Fibroblast of skin of right quadriceps (primary cell): ENCODE results near the gene DENND1C.

Source experiments
- DNase-seq: peaks from one replicate; pipeline ENCODE4 v3.0.0-alpha.2; 2013

The DENND1C gene

DNA sequence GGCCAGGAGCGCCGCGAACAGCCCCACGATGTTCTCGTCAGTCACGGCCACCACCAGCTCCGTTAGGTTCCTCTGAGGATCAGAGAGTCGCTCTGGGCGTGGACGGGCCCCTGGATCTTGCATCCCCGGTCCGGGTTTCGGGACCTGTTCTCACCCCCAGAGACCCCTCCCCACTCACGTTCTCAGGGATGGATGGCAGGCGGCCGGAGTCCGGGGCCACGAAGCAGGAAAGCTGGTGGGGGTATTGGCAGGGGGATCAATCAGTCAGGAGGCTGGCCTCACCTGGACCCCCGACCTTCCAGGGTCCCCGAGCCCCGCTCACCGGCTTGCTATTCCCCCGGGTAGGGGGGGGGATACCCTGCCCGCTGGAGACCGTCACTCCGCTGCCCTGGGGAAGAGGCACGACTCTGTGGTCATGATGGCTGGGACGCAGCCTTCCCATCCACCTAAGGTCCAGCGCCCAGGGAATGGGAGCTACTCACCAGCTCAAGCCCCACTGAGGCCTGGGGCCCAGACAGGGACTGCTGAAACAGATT lies 4.6 kb downstream of the DENND1C start:
- no peak for DNase-seq

- peak; percentile 53 for DNase-seq
Observed at GRCh38 chr19:6476155-6476895, 5.3 kb downstream of the DENND1C start.

DNA sequence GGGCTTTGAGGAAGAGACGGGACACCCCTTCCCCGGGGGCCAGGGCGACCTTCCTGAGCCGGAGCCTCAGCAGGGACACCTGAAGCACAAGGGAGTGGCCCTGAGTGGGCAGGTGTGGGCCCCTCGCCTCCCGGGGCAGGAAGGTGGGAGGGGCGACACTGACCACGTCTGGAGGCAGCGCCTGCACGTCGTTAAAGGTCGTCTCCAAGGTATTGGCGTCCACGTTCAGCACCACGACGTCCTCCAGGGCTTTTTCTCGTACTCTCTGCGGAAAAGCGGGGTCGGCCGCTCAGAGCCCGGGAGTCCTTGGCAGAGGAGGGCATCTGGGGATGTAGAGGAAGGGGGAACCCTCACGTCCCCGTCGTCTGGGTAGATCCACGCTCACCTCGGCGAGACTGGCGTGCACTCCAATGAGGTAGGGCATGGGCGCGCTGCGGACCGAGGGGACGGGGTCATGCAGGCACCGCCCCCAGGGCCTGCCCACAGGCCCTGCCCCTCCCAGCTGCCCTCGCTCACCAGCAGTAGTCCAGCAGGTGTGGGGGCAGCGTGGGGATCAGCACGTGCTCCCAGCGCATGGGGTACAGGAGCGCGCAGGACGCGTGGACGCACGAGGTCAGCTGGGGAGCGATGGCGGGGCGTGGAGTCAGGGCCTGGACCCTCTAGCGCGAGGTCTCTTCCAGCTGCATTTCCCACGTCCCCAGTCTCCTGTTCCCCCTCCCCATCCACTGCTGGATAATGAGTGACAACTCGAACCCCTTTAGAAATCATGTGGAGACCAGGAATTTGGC lies 6.1 kb downstream of the DENND1C start:
- DNase-seq, result no peak

GRCh38 chr19:6473647-6474046 lies 7.9 kb downstream of the DENND1C start:
- no peak for DNase-seq

DNA sequence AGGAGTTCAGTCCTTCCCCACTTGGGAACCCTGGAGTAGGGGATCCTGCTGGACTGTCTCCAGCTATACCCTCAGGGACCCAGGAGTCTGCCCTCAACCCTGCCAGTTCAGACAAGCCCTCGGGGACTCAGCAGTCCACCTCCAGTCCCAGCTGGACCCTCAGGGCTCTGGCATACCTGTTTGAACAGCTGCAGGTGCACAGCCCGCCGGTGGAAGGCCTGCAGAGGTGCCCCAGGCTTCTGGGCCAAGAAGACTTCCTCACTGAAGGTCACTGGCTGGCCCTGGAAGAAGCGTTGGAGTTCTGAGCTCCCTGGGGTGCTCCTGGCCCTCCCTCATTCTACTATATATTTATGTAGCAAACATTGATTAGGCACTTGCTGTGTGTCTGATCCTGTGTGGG lies 8.9 kb downstream of the DENND1C start:
- DNase-seq, result no peak

GRCh38 chr19:6471076-6471475 lies 10.5 kb downstream of the DENND1C start:
- no peak for DNase-seq

DNA sequence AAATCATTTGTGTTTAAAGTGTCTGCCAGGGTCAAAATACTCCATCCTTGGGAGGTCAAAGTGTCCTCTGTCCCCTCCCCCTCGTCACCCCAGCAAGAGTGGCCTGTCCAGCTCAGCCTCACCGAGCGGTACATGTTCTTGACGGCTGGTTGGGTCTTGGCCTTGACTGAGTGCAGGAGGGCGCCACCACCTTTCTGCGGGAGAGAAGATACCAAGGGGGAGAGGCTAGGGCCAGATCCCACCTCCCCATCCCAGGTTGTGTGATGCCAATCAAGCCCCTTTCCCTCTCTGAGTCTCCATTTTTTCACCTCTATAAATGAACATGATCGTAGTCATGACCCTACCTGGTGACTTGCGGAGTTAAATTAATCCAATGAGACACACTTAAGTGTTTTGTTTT lies 11.4 kb downstream of the DENND1C start:
- DNase-seq, result no peak

DNA sequence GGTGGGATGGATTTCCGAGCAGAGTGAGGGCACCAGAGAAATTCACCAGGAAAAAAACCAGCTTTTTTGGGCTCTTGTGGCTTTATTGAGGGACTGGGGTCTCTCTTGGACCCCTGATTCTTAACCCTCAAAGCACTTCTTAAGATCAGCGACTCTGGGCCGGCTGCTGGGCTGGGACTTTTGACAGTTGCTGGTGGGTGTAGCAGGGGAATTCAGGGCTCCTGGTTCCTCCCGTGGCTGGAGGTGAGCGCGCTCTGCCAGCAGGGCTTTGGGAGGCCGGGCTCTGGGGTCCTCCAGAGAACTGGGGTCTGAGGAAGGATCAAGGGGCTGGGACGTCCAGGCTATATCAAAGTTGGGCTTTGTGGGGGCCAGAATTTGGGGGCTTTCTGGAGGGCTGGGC lies 14.2 kb downstream of the DENND1C start:
- no peak for DNase-seq

- no peak for DNase-seq
Observed at GRCh38 chr19:6466526-6467248, 14.9 kb downstream of the DENND1C start.

GRCh38 chr19:6465663-6466062 lies 15.9 kb downstream of the DENND1C start:
- no peak for DNase-seq

- no peak for DNase-seq
Observed at GRCh38 chr19:6465006-6465405, 16.6 kb downstream of the DENND1C start.

DNA sequence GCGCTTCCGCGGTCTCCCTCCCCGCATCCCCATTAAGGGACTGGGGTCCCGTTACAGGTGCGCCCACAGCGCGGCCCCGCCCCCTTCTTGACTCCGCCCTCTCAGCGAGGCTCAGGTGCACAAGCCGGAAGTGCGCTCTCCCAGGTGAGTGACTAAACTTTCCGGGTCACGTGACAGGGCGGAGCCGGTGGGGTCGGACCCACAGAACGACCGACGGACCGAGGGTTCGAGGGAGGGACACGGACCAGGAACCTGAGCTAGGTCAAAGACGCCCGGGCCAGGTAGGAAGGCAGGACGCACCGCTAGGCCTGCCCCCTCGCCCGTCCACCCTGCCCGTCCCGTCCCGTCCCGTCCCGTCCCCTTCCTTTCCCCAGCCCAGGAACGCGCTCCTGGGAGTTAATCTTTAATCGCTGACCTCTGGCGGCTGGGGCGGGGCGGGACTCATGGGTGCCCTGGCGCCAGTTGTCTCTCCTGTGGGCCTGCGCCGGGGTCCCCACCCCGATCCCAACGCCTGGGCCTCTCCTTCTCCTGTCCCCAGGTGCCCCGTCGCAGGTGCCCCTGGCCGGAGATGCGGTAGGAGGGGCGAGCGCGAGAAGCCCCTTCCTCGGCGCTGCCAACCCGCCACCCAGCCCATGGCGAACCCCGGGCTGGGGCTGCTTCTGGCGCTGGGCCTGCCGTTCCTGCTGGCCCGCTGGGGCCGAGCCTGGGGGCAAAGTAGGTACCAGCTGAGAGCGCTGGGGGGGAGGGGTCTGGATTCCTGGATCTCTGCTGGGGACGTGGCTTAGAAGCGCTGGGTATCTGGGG lies 17.3 kb downstream of the DENND1C start, which contains the start of gene CRB3:
Gene CRB3 (plus strand): TSS at position 202 of the 804 bp plus-strand sequence. CDS start 431 bp downstream, at position 633.
- DNase-seq, result no peak

- DNase-seq, result peak; percentile 99
Observed at GRCh38 chr19:6460099-6460884, 21.3 kb downstream of the DENND1C start.

- peak; percentile 77 for DNase-seq
Observed at GRCh38 chr19:6459262-6460098, 22.1 kb downstream of the DENND1C start, which contains the start of gene SLC25A23. TSS of gene SLC25A23 (minus strand) at chr19:6459792. CDS start at chr19:6459628, 164 bp downstream.

- DNase-seq, result no peak
Observed at GRCh38 chr19:6458695-6459261, 22.8 kb downstream of the DENND1C start.

DNA sequence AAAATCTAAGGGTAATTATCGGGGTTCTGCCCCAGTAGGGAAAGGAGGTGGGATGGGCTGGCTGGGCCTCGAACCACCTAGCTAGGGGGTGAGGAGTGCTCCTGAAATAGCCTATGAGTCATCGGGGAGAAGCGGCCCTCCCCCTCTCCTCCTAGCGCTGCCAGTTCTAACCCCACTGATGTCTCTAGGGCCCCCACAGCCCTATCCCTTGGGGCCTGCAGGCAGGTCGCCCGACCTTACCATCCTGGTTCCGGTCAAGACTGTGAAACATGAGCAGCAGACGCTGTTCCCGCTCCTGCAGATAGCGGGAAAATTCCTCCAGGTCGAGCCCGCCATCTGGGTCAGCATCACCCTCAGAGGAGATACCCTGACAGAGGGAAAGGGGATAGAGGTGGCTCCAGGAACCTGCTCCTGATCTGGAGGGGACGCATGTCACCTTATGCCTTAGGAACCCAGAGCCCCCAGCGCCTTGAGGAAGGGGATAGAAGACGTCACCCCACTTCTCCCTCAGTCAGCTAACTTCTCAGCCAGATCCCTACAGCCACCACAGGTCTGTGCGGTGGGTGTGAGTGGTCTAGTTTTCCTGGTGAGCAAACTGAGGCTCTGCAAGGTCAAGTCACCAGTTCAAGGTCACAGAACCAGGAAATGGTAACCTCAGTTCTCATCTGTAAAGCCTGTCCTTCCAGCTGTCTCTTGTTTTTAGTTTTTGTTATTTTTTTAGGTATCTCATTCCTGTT lies 23.5 kb downstream of the DENND1C start:
- no peak for DNase-seq

DNA sequence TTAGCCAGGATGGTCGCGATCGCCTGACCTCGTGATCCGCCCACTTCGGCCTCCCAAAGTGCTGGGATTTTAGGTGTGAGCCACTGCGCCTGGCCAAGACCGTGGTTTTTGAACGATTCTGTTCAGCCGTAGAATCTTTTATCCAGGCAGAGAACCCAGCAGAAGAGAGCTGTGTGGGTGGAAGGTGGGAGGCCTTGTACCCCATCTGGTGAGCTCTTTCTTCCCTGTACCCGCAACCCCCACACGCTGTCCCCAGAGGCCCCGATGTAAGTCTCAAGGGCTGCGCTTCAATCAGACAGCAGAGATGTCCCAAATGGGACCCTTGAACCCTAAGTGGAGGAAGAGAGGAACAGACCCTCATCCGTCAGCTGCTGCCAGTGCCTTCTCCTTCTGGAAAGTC lies 25.7 kb downstream of the DENND1C start:
- no peak for DNase-seq

DNA sequence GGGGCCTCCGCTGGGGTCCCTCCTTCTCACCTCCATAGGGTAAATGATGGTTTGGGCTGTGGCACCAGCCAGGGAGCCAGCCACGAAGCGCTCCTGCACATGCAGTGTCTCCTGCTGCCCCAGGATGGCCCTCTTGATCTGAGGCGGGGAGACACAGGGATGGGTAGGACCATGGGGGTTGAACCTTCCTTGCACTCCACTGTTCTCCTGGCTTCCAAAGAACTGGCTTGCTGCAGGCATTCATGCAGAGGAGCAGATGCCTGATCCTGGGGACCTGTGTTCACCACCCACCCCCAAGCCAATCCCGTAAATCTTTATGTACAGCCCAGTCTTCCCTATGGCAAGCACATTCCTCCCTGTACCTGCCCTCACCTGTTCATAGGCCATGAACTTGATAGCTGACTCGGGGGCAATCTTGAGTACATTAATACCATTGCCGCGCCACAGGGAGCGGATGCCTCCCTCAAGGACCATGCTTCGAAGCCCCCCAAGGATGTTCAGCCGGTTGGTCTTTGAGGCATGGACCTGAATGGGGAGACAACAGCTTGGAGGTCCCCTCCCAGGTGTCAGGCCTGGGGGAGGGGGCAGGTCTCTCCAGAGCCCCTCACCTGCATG lies 27.5 kb downstream of the DENND1C start:
- no peak for DNase-seq

GRCh38 chr19:6452899-6453298 lies 28.7 kb downstream of the DENND1C start:
- DNase-seq, result no peak
